Muscle of arm (tissue), 12 donors: ENCODE data around the gene CSPG4. TPM values are rescaled to one million over a fixed set of nuclear protein-coding genes. Genes with fewer than 3 reads are reported as not detected.

Experiments
- DNase-seq: peaks from one replicate; pipeline ENCODE4 v3.0.0-alpha.2; 2013
- polyA plus RNA-seq, 12 donors: library from polyadenylated mRNA; unstranded; fragments of 120-200 nt; gene quantifications; one replicate each; pipeline ENCODE4 v1.2.1, GENCODE V29; 2013; ENCODE audit not compliant: insufficient read length in 12 of 12

CSPG4 gene
- polyA plus RNA-seq, 12 donors, result 44.2 to 157 (median 72.2) TPM; not detected in 1

- DNase-seq, result no peak
Measured at GRCh38 chr15:75654201-75654907, 58.3 kb downstream of the CSPG4 start.

- no peak for DNase-seq
Measured at GRCh38 chr15:75653347-75653913, 59.2 kb downstream of the CSPG4 start.

- no peak for DNase-seq
Measured at GRCh38 chr15:75651810-75652543, 60.7 kb downstream of the CSPG4 start.

- DNase-seq, result no peak
Measured at GRCh38 chr15:75650908-75651809, 61.5 kb downstream of the CSPG4 start.

- DNase-seq, result no peak
Measured at GRCh38 chr15:75649848-75650247, 62.8 kb downstream of the CSPG4 start.

GRCh38 chr15:75649045-75649761 lies 63.4 kb downstream of the CSPG4 start:
- no peak for DNase-seq

GRCh38 chr15:75648156-75649000 lies 64.3 kb downstream of the CSPG4 start:
- no peak for DNase-seq

GRCh38 chr15:75647370-75648155 lies 65.1 kb downstream of the CSPG4 start, which contains the start of gene SNX33:
Gene SNX33 (plus strand): TSS chr15:75647912. CDS start chr15:75649103, 1,191 bp downstream.
- peak; percentile 88 for DNase-seq

GRCh38 chr15:75646944-75647364 lies 65.7 kb downstream of the CSPG4 start:
- DNase-seq, result no peak

- no peak for DNase-seq
Measured at GRCh38 chr15:75646112-75646943, 66.3 kb downstream of the CSPG4 start.

- no peak for DNase-seq
Measured at GRCh38 chr15:75644376-75644775, 68.3 kb downstream of the CSPG4 start.

GRCh38 chr15:75641603-75642002 lies 71.0 kb downstream of the CSPG4 start:
- DNase-seq, result no peak

- no peak for DNase-seq
Measured at GRCh38 chr15:75641179-75641503, 71.5 kb downstream of the CSPG4 start.

- DNase-seq, result no peak
Measured at GRCh38 chr15:75640483-75641178, 72.0 kb downstream of the CSPG4 start.

GRCh38 chr15:75639709-75640482 lies 72.8 kb downstream of the CSPG4 start, which contains the start of gene IMP3:
Gene IMP3 (minus strand): TSS chr15:75640224. CDS start chr15:75640168, 56 bp downstream.
- peak; percentile 98 for DNase-seq

- no peak for DNase-seq
Measured at GRCh38 chr15:75639191-75639708, 73.4 kb downstream of the CSPG4 start.
